Muscle layer of colon (tissue), 2 donors: Measurements from ENCODE around the gene KRTAP4-16.
"Not testable (repeated sequence)": the region's sequence is repeated elsewhere in the genome, so short reads cannot be mapped to it uniquely, and the experiment has no call there.

Experiments
- H3K27ac ChIP-seq: one replicate; pipeline ENCODE4 v1.7.0; 2013; ENCODE audit warnings: low read depth, mild to moderate bottlenecking, low read length, moderate library complexity
- H3K27me3 ChIP-seq, 2 donors: one replicate each; pipeline ENCODE4 v1.7.0; 2013; ENCODE audit warnings: low read length in 2 of 2, mild to moderate bottlenecking in 2 of 2; ENCODE audit not compliant: insufficient read depth in 2 of 2, control insufficient read depth in 1 of 2
- H3K36me3 ChIP-seq: one replicate; pipeline ENCODE4 v1.7.0; 2013; ENCODE audit warnings: mild to moderate bottlenecking, low read length; ENCODE audit not compliant: insufficient read depth
- H3K4me1 ChIP-seq: one replicate; pipeline ENCODE4 v1.7.0; 2013; ENCODE audit warnings: mild to moderate bottlenecking, low read length; ENCODE audit not compliant: insufficient read depth
- H3K4me3 ChIP-seq, 2 donors: one replicate each; pipeline ENCODE4 v1.7.0; 2013; ENCODE audit warnings: low read length in 2 of 2, low read depth in 1 of 2, mild to moderate bottlenecking in 1 of 2, moderate library complexity in 1 of 2
- H3K9ac ChIP-seq: one replicate; pipeline ENCODE4 v1.7.0; 2013; ENCODE audit warnings: low read length
- H3K9me3 ChIP-seq: one replicate; pipeline ENCODE4 v1.7.0; 2013; ENCODE audit warnings: mild to moderate bottlenecking, low read length
- donor health status: abdominal sarcoma.
- donor health status: Adenocarcinoma of cecum.

The KRTAP4-16 gene

DNA sequence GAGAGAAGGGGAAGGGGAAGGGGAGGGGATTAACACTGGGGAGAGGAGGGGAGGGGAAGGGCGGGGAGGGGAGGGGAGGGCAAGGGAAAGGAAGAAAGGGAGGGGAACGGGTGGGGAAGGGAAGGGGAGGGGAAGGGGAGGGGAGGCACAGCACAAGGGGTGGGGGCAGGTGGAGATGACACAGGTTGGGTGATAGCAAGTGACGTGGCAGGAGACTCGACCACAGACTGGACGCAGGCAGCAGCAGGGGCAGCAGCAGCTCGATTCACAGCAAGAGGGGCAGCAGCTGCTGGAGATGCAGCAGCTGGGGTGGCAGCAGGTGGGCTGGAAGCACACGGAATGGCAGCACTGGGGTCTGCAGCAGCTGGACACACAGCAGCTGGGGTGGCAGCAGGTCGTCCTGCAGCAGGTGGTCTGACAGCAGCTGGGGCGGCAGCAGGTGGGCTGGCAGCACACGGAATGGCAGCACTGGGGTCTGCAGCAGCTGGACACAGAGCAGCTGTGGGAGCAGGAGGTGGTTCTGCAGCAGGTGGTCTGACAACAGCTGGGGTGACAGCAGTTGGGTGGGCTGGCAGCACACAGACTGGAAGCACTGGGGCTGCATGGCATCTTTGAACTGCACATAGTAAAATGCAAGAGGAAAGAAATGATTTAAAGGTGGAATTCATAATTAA lies at the start of gene KRTAP4-16:
Gene KRTAP4-16, minus strand, starts transcription at position 624 of the 674 bp plus-strand sequence. Its CDS starts 0 bp downstream, at position 624.
- H3K4me1 ChIP-seq: no peaks in the 10 kb centered on the region
- no peaks in the 10 kb centered on the region for H3K27me3 ChIP-seq
- H3K4me3 ChIP-seq: no peak within 1 kb of the TSS
- H3K9ac ChIP-seq: no peak within 1 kb of the TSS
- no peaks in the 10 kb centered on the region for H3K9me3 ChIP-seq
- no peaks in the 10 kb centered on the region for H3K36me3 ChIP-seq
- H3K27ac ChIP-seq: no peak within 1 kb of the TSS

DNA sequence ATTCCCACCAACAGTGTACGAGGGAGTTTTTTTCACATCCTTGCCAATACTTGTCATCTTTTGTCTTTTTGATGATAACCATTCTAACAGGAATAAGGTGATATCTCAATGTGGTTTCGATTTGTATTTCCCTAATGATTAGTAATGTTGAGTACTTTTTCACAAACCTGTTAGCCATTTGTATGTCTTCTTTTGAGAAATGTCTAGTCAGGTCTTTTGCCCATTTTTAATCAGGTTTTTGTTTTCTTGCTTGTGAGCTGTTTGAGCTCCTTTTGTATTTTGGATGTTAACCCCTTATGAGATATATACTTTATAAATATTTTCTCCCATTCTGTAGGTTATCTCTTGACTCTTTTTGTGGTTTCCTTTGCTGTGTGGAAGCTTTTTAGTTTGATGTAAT lies 49.5 kb upstream of the KRTAP4-16 start:
- no peaks in the 10 kb centered on the region for H3K4me1 ChIP-seq
- H3K36me3 ChIP-seq: no peaks in the 10 kb centered on the region
- no peaks in the 10 kb centered on the region for H3K27me3 ChIP-seq
- no peak overlapping the region for H3K27ac ChIP-seq
- H3K9ac ChIP-seq: no peak overlapping the region
- H3K4me3 ChIP-seq: no peak overlapping the region
- H3K9me3 ChIP-seq: no peaks in the 10 kb centered on the region

- no peaks in the 10 kb centered on the region for H3K36me3 ChIP-seq
- H3K27ac ChIP-seq: no peak overlapping the region
- H3K9ac ChIP-seq: no peak overlapping the region
- H3K4me3 ChIP-seq: no peak overlapping the region
- H3K27me3 ChIP-seq: no peaks in the 10 kb centered on the region
- H3K9me3 ChIP-seq: no peaks in the 10 kb centered on the region
- H3K4me1 ChIP-seq: no peaks in the 10 kb centered on the region
Measured at GRCh38 chr17:41150026-41150425, 48.0 kb upstream of the KRTAP4-16 start.

GRCh38 chr17:41149652-41149985 lies 47.6 kb upstream of the KRTAP4-16 start, which contains the start of gene KRTAP4-5:
Gene KRTAP4-5 (minus strand): TSS chr17:41149825. CDS start chr17:41149767, 58 bp downstream.
- Histone ChIP-seq H3K27ac (no peak within 1 kb of the TSS), H3K36me3 (no peaks in the 10 kb centered on the region), H3K9me3 (no peaks in the 10 kb centered on the region), H3K4me3 (no peak within 1 kb of the TSS), H3K4me1 (no peaks in the 10 kb centered on the region), H3K9ac (no peak within 1 kb of the TSS), H3K27me3 (no peaks in the 10 kb centered on the region)

DNA sequence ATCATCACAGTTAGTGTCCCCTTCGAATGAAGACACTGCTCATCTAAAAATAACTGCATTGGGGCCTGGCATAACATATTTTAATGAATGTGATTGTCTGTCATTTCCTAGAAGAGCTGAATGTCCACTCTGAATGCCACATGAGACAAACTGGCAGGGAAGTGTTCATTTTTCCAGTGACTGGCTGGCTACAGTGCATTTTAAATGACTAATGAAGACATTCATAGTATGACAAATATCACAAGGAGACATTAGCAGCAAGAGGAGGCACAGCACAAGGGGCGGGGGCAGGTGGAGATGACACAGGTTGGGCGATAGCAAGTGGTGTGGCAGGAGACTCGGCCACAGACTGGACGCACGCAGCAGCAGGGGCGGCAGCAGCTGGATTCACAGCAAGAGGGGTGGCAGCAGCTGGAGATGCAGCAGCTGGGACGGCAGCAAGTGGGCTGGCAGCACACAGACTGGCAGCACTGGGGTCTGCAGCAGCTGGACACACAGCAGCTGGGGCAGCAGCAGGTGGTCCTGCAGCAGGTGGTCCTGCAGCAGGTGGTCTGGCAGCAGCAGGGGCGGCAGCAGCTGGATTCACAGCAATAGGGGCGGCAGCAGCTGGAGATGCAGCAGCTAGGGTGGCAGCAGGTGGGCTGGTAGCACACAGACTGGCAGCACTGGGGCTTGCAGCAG lies 47.1 kb upstream of the KRTAP4-16 start:
- not testable (repeated sequence) for H3K4me1 ChIP-seq, H3K36me3 ChIP-seq, H3K9me3 ChIP-seq, H3K9ac ChIP-seq, H3K27me3 ChIP-seq, H3K4me3 ChIP-seq, H3K27ac ChIP-seq

- Histone ChIP-seq H3K27ac (no peak overlapping the region), H3K9me3 (no peaks in the 10 kb centered on the region), H3K4me1 (no peaks in the 10 kb centered on the region), H3K9ac (no peak overlapping the region), H3K4me3 (no peak overlapping the region), H3K27me3 (no peaks in the 10 kb centered on the region), H3K36me3 (no peaks in the 10 kb centered on the region)
Measured at GRCh38 chr17:41147531-41148204, 45.7 kb upstream of the KRTAP4-16 start.

DNA sequence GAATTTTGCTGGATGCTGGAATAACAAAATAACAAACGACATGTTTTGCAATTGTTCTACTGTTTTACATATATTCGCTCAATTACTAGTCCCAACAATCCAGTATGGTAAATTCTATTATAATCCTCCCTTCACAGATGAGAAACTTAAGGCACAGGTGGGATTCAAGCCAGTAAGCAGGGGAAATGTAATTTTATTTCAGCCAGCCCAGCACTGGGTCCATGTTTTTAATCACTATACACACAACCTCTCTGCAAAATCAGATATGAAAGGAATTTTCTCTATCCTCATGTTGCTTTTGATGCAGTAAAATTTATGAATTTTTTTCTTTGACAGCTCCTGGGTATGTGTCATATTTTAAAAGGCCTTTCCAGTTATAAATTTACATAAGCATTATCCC lies 43.3 kb upstream of the KRTAP4-16 start:
- no peak overlapping the region for H3K27ac ChIP-seq
- no peaks in the 10 kb centered on the region for H3K4me1 ChIP-seq
- no peaks in the 10 kb centered on the region for H3K27me3 ChIP-seq
- no peak overlapping the region for H3K9ac ChIP-seq
- H3K36me3 ChIP-seq: no peaks in the 10 kb centered on the region
- no peaks in the 10 kb centered on the region for H3K9me3 ChIP-seq
- no peak overlapping the region for H3K4me3 ChIP-seq

GRCh38 chr17:41144846-41145245 lies 42.8 kb upstream of the KRTAP4-16 start:
- Histone ChIP-seq H3K4me1 (no peaks in the 10 kb centered on the region), H3K9me3 (no peaks in the 10 kb centered on the region), H3K36me3 (no peaks in the 10 kb centered on the region), H3K4me3 (no peak overlapping the region), H3K27ac (no peak overlapping the region), H3K9ac (no peak overlapping the region), H3K27me3 (no peaks in the 10 kb centered on the region)

DNA sequence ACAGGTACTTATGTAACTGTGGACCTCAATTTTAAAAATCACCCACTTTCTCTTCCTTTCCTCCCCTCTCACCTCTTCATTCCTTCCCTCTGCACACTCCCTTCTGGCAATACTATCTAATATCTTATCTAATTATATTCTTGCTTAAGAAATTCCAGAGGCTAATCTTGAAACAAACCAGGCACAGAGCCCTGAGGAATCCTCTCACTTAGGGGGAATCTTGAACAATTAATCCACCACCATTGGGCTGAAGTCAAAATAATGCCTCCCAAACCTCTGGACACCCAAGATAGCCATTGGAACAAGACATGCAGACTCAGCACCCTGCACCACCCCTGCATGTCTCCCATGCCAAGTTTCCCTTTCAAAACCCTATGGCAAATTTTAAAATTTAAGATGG lies 39.4 kb upstream of the KRTAP4-16 start:
- H3K9ac ChIP-seq: no peak overlapping the region
- H3K9me3 ChIP-seq: no peaks in the 10 kb centered on the region
- no peak overlapping the region for H3K27ac ChIP-seq
- no peaks in the 10 kb centered on the region for H3K27me3 ChIP-seq
- no peaks in the 10 kb centered on the region for H3K4me1 ChIP-seq
- H3K4me3 ChIP-seq: no peak overlapping the region
- H3K36me3 ChIP-seq: no peaks in the 10 kb centered on the region

- H3K36me3 ChIP-seq: no peaks in the 10 kb centered on the region
- no peak within 1 kb of the TSS for H3K27ac ChIP-seq
- H3K4me3 ChIP-seq: no peak within 1 kb of the TSS
- H3K27me3 ChIP-seq: no peaks in the 10 kb centered on the region
- H3K9me3 ChIP-seq: no peaks in the 10 kb centered on the region
- H3K9ac ChIP-seq: no peak within 1 kb of the TSS
- H3K4me1 ChIP-seq: no peaks in the 10 kb centered on the region
Measured at GRCh38 chr17:41140360-41141131, 38.5 kb upstream of the KRTAP4-16 start, which contains the start of gene KRTAP4-6. Gene KRTAP4-6 (minus strand): TSS chr17:41140544. CDS start chr17:41140487, 57 bp downstream.

GRCh38 chr17:41139865-41140264 lies 37.9 kb upstream of the KRTAP4-16 start:
- H3K27me3 ChIP-seq, H3K27ac ChIP-seq, H3K9ac ChIP-seq, H3K4me1 ChIP-seq, H3K4me3 ChIP-seq, H3K9me3 ChIP-seq, H3K36me3 ChIP-seq: not testable (repeated sequence)
